H9 (cell line): ENCODE data around the gene TRMT2A. TPM values are rescaled to one million over a fixed set of nuclear protein-coding genes. Genes with fewer than 3 reads are reported as not detected.

ENCODE experiments used
- DNase-seq: peaks from one replicate; pipeline ENCODE4 v3.0.0-alpha.2; 2017
- H2AFZ ChIP-seq: one replicate; pipeline ENCODE4 v1.6.1; 2013; ENCODE audit warnings: mild to moderate bottlenecking, low read length, control low read depth, moderate library complexity
- H2AK5ac ChIP-seq: 2 replicates; pipeline ENCODE4 v1.6.1; 2013; ENCODE audit warnings: low read length, control low read depth, mixed read lengths; ENCODE audit not compliant: insufficient read length
- H2BK120ac ChIP-seq: one replicate; pipeline ENCODE4 v1.6.1; 2013; ENCODE audit warnings: low read depth, mild to moderate bottlenecking, low read length, control low read depth, inconsistent platforms; ENCODE audit not compliant: poor library complexity, severe bottlenecking
- H2BK12ac ChIP-seq: 2 replicates; pipeline ENCODE4 v1.6.1; 2013; ENCODE audit warnings: low read length, control low read depth, mixed read lengths, low read depth; ENCODE audit not compliant: insufficient read length
- H2BK15ac ChIP-seq: 2 replicates; pipeline ENCODE4 v1.6.1; 2013; ENCODE audit warnings: low read depth, low read length, control low read depth
- H2BK20ac ChIP-seq: one replicate; pipeline ENCODE4 v1.6.1; 2013; ENCODE audit warnings: low read depth, mild to moderate bottlenecking, low read length, control low read depth, inconsistent platforms; ENCODE audit not compliant: poor library complexity, severe bottlenecking
- H2BK5ac ChIP-seq: 2 replicates; pipeline ENCODE4 v1.6.1; 2013; ENCODE audit warnings: low read length, control low read depth, mixed read lengths; ENCODE audit not compliant: insufficient read length
- H3K14ac ChIP-seq: 2 replicates; pipeline ENCODE4 v1.6.1; 2013; ENCODE audit warnings: low read length, control low read depth; ENCODE audit not compliant: insufficient read depth
- H3K18ac ChIP-seq: 2 replicates; pipeline ENCODE4 v1.6.1; 2013; ENCODE audit warnings: low read depth, mild to moderate bottlenecking, mixed read lengths, low read length, control low read depth; ENCODE audit not compliant: insufficient read length
- H3K23ac ChIP-seq: 2 replicates; pipeline ENCODE4 v1.6.1; 2013; ENCODE audit warnings: low read length, control low read depth, mixed read lengths, low read depth; ENCODE audit not compliant: insufficient read length
- H3K23me2 ChIP-seq: 2 replicates; pipeline ENCODE4 v1.6.1; 2013; ENCODE audit warnings: low read depth, mild to moderate bottlenecking, mixed read lengths, low read length, control low read depth; ENCODE audit not compliant: insufficient read length, poor library complexity, severe bottlenecking
- H3K27ac ChIP-seq: 2 replicates; pipeline ENCODE4 v1.5.1; 2013; ENCODE audit warnings: low read length, control low read depth, mixed read lengths, low read depth; ENCODE audit not compliant: insufficient read length
- H3K27me3 ChIP-seq: 2 replicates; pipeline ENCODE4 v1.6.1; 2013; ENCODE audit warnings: low read length, control low read depth, inconsistent platforms; ENCODE audit not compliant: insufficient read depth
- H3K4ac ChIP-seq: 2 replicates; pipeline ENCODE4 v1.6.1; 2013; ENCODE audit warnings: low read depth, mild to moderate bottlenecking, control low read depth, inconsistent platforms, low read length, moderate library complexity
- H3K4me1 ChIP-seq: 2 replicates; pipeline ENCODE4 v1.6.1; 2013; ENCODE audit warnings: low read length, control low read depth, inconsistent platforms; ENCODE audit not compliant: insufficient read depth
- H3K4me2 ChIP-seq: 2 replicates; pipeline ENCODE4 v1.6.1; 2013; ENCODE audit warnings: low read length, control low read depth, mixed read lengths; ENCODE audit not compliant: insufficient read length, insufficient read depth
- H3K56ac ChIP-seq: 2 replicates; pipeline ENCODE4 v1.6.1; 2013; ENCODE audit warnings: low read depth, mild to moderate bottlenecking, mixed read lengths, low read length, control low read depth; ENCODE audit not compliant: insufficient read length
- H3K79me1 ChIP-seq: 2 replicates; pipeline ENCODE4 v1.6.1; 2013; ENCODE audit warnings: low read depth, mild to moderate bottlenecking, moderate library complexity, low read length, control low read depth, inconsistent platforms; ENCODE audit not compliant: insufficient read depth, poor library complexity, severe bottlenecking
- H3K79me2 ChIP-seq: 2 replicates; pipeline ENCODE4 v1.6.1; 2013; ENCODE audit warnings: low read length, control low read depth, inconsistent platforms; ENCODE audit not compliant: insufficient read depth
- H3K9ac ChIP-seq: 2 replicates; pipeline ENCODE4 v1.6.1; 2013; ENCODE audit warnings: low read length, control low read depth, mixed read lengths; ENCODE audit not compliant: insufficient read length; ENCODE audit errors: extremely low read depth
- H3K9me3 ChIP-seq: one replicate; pipeline ENCODE4 v1.6.1; 2013; ENCODE audit warnings: low read depth, low read length, inconsistent platforms; ENCODE audit not compliant: control insufficient read depth
- H3T11ph ChIP-seq: one replicate; pipeline ENCODE4 v1.6.1; 2013; ENCODE audit warnings: mild to moderate bottlenecking, low read length, control low read depth, inconsistent platforms
- H4K20me1 ChIP-seq: one replicate; pipeline ENCODE4 v1.6.1; 2013; ENCODE audit not compliant: control insufficient read depth, insufficient read length, insufficient read depth
- H4K5ac ChIP-seq: 2 replicates; pipeline ENCODE4 v1.6.1; 2013; ENCODE audit warnings: low read depth, mild to moderate bottlenecking, mixed read lengths, low read length, control low read depth; ENCODE audit not compliant: insufficient read length
- H4K8ac ChIP-seq: replicated peaks from 2 replicates; pipeline ENCODE4 v1.6.1; 2013; ENCODE audit warnings: low read length, control low read depth, mixed read lengths, low read depth; ENCODE audit not compliant: insufficient read length
- H4K91ac ChIP-seq: 2 replicates; pipeline ENCODE4 v1.6.1; 2013; ENCODE audit warnings: low read depth, mild to moderate bottlenecking, moderate library complexity, mixed read lengths, low read length, control low read depth; ENCODE audit not compliant: insufficient read length
- H3K27ac Mint-ChIP-seq, 3 experiments: 2 replicates in 2 of 3; 3 replicates in 1 of 3; pipeline ENCODE4 v1.8.0; 2020 to 2021; ENCODE audit warnings: mixed read lengths in 3 of 3, mild to moderate bottlenecking in 1 of 3, moderate library complexity in 1 of 3
- H3K27me3 Mint-ChIP-seq: 2 replicates; pipeline ENCODE4 v1.8.0; 2021; ENCODE audit warnings: low read depth, mild to moderate bottlenecking, moderate library complexity, mixed read lengths
- H3K36me3 Mint-ChIP-seq, 3 experiments: 2 replicates in 2 of 3; 3 replicates in 1 of 3; pipeline ENCODE4 v1.8.0; 2020 to 2021; ENCODE audit warnings: low read depth in 3 of 3, mixed read lengths in 3 of 3; ENCODE audit not compliant: insufficient read depth in 1 of 3
- H3K4me1 Mint-ChIP-seq, 2 experiments: 2 replicates each; pipeline ENCODE4 v1.8.0; 2020; ENCODE audit warnings: mixed read lengths in 2 of 2
- H3K4me3 Mint-ChIP-seq, 2 experiments: 2 replicates in 1 of 2; 3 replicates in 1 of 2; pipeline ENCODE4 v1.8.0; 2020 to 2021; ENCODE audit warnings: mild to moderate bottlenecking in 2 of 2, mixed read lengths in 2 of 2, moderate library complexity in 1 of 2
- H3K9me3 Mint-ChIP-seq, 2 experiments: 2 replicates in 1 of 2; 3 replicates in 1 of 2; pipeline ENCODE4 v1.8.0; 2020; ENCODE audit warnings: mild to moderate bottlenecking in 2 of 2, mixed read lengths in 2 of 2, moderate library complexity in 1 of 2
- WGBS: extraction: QIAGEN DNeasy Blood & Tissue Kit; methylation state at CpG from one replicate; pipeline ENCODE4 v1.1.7; 2013; ENCODE audit warnings: missing lambda C conversion rate, low lambda C conversion rate, mixed read lengths; ENCODE audit not compliant: insufficient read length; ENCODE audit errors: extremely low coverage; 5-methylcytosine and 5-hydroxymethylcytosine counted together
- total RNA-seq: library from RNA; stranded (reverse); gene quantifications from 2 replicates; pipeline ENCODE4 v1.2.1, GENCODE V29; 2021
- TF ChIP-seq, protein P1 (sequence below): fragments of 200-600 bp; sonication (generic); conservative IDR thresholded peaks from 3 replicates; pipeline ENCODE4 v1.8.0; 2021; ENCODE audit warnings: antibody characterized with exemption, mild to moderate bottlenecking

TRMT2A gene
- total RNA-seq, 1 experiment from 2014 or later, result 58.2 TPM

DNA sequence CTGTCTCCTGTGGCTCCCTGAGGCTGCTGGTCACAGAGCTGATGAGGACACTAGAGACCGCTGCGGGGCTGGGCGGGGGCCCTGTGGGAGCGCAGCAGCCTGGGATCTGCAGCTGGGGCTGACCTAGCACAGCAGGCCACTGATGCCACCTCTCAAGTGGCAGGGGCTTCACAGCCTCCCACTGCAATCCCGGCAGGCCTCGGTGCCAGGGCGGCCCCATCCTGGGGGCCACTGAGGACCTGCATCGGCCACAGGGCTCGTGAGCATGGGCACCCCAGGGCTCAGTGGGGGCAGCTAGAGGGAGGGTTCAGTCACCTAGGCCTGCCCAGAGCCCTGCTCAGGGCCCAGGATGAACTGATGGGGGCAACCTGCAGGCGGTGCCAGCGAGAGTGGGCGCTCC lies 48.4 kb upstream of the TRMT2A start:
- Histone ChIP-seq H3K4me1 (no peaks in the 10 kb centered on the region), H3K56ac (no peak overlapping the region), H3K27ac (no peak overlapping the region), H3K9ac (no peak overlapping the region), H2AK5ac (no peak overlapping the region), H2BK120ac (no peak overlapping the region), H2BK5ac (no peak overlapping the region), H4K8ac (no peak overlapping the region), H4K20me1 (no peaks in the 10 kb centered on the region), H4K5ac (no peak overlapping the region), H3K4me2 (no peak overlapping the region), H3K9me3 (no peaks in the 10 kb centered on the region), H4K91ac (no peak overlapping the region), H3K79me1 (no peaks in the 10 kb centered on the region), H2BK15ac (no peak overlapping the region), H3T11ph (no peak overlapping the region), H2BK20ac (no peak overlapping the region), H3K14ac (no peak overlapping the region), H3K79me2 (no peaks in the 10 kb centered on the region), H3K23ac (no peak overlapping the region), H2AFZ (no peak overlapping the region), H3K27me3 (no peaks in the 10 kb centered on the region), H3K18ac (no peak overlapping the region), H3K23me2 (no peaks in the 10 kb centered on the region), H3K4ac (no peak overlapping the region), H2BK12ac (no peak overlapping the region)
- Mint-ChIP-seq H3K4me1 (no peaks in the 10 kb centered on the region), H3K27ac (no peak overlapping the region), H3K9me3 (peaks cover 6 to 17% of the 10 kb centered on the region in 2 experiments; a peak in 4 of 5 replicates), H3K36me3 (peaks cover 0 to 7% (median 0%) of the 10 kb centered on the region in 3 experiments; a peak in 2 of 7 replicates), H3K27me3 (no peaks in the 10 kb centered on the region), H3K4me3 (no peak overlapping the region)
- TF ChIP-seq, protein P1, sequence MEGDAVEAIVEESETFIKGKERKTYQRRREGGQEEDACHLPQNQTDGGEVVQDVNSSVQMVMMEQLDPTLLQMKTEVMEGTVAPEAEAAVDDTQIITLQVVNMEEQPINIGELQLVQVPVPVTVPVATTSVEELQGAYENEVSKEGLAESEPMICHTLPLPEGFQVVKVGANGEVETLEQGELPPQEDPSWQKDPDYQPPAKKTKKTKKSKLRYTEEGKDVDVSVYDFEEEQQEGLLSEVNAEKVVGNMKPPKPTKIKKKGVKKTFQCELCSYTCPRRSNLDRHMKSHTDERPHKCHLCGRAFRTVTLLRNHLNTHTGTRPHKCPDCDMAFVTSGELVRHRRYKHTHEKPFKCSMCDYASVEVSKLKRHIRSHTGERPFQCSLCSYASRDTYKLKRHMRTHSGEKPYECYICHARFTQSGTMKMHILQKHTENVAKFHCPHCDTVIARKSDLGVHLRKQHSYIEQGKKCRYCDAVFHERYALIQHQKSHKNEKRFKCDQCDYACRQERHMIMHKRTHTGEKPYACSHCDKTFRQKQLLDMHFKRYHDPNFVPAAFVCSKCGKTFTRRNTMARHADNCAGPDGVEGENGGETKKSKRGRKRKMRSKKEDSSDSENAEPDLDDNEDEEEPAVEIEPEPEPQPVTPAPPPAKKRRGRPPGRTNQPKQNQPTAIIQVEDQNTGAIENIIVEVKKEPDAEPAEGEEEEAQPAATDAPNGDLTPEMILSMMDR, result no peak
- DNase-seq, result no peak
- no CpG with 5 or more reads among the region's 12 CpGs for WGBS
